Fibroblast of lung (primary cell): ENCODE results near the gene HMBS. TPM values are rescaled to one million over a fixed set of nuclear protein-coding genes. Genes with fewer than 3 reads are reported as not detected.

Experiments used
- DNase-seq, 2 donors: peaks; one replicate each; pipeline versions ENCODE4 v3.0.0 to v3.0.0-alpha.2; 2010; ENCODE audit warnings: low read depth in 2 of 2
- H2AFZ ChIP-seq: 2 replicates; pipeline ENCODE4 v1.5.1; 2012; ENCODE audit warnings: low read length, control low read depth, inconsistent platforms
- H3K27ac ChIP-seq: 2 replicates; pipeline ENCODE4 v1.5.1; 2011; ENCODE audit warnings: low read length, control low read depth; ENCODE audit not compliant: insufficient read depth
- H3K27me3 ChIP-seq: 2 replicates; pipeline ENCODE4 v1.5.1; 2011; ENCODE audit warnings: mild to moderate bottlenecking, low read length; ENCODE audit not compliant: control insufficient read depth, insufficient read depth
- H3K36me3 ChIP-seq: 2 replicates; pipeline ENCODE4 v1.5.1; 2011; ENCODE audit warnings: low read length; ENCODE audit not compliant: control insufficient read depth, insufficient read depth
- H3K4me1 ChIP-seq: 2 replicates; pipeline ENCODE4 v1.5.1; 2011; ENCODE audit warnings: low read length; ENCODE audit not compliant: control insufficient read depth, insufficient read depth; ENCODE audit errors: extremely low read depth
- H3K4me2 ChIP-seq: 2 replicates; pipeline ENCODE4 v1.5.1; 2011; ENCODE audit warnings: low read length, control low read depth; ENCODE audit not compliant: insufficient read depth; ENCODE audit errors: extremely low read depth
- H3K4me3 ChIP-seq, 4 experiments: fragments of 200-600 bp in 1 of 4; sonication (generic) in 1 of 4; replicated peaks in 1 of 4; 2 replicates each; pipeline ENCODE4 v1.5.1; 2011 to 2016; ENCODE audit warnings: low read length in 4 of 4, low read depth in 3 of 4, mild to moderate bottlenecking in 3 of 4, control low read depth in 2 of 4, inconsistent platforms in 1 of 4, mixed read lengths in 1 of 4; ENCODE audit not compliant: insufficient read depth in 1 of 4; ENCODE audit errors: control extremely low read depth in 1 of 4
- H3K79me2 ChIP-seq: 2 replicates; pipeline ENCODE4 v1.5.1; 2012; ENCODE audit warnings: mild to moderate bottlenecking, low read length, inconsistent platforms; ENCODE audit not compliant: control insufficient read depth, insufficient read depth
- H3K9ac ChIP-seq: 2 replicates; pipeline ENCODE4 v1.5.1; 2011; ENCODE audit warnings: mild to moderate bottlenecking, low read length, control low read depth; ENCODE audit not compliant: insufficient read depth
- H3K9me3 ChIP-seq: 2 replicates; pipeline ENCODE4 v1.5.1; 2012; ENCODE audit warnings: low read depth, low read length; ENCODE audit not compliant: control insufficient read depth, insufficient read depth
- H4K20me1 ChIP-seq: 2 replicates; pipeline ENCODE4 v1.5.1; 2011; ENCODE audit warnings: low read length; ENCODE audit not compliant: control insufficient read depth, insufficient read depth; ENCODE audit errors: extremely low read depth
- EZH2 ChIP-seq: IDR thresholded peaks from 2 replicates; pipeline ENCODE4 v1.5.1; 2012; ENCODE audit warnings: low read length, control low read depth, mild to moderate bottlenecking; ENCODE audit errors: missing control alignments
- polyA plus RNA-seq, 2 donors: library from polyadenylated mRNA; depleted of rRNA in 1 of 2; stranded (reverse) in 1 of 2; unstranded in 1 of 2; fragments of >200 nt; gene quantifications; 2 replicates each; pipeline ENCODE4 v1.2.1, GENCODE V29; 2011 to 2012; ENCODE audit warnings: missing spikeins in 1 of 2
- total RNA-seq: library from RNA; depleted of rRNA; stranded (reverse); fragments of >200 nt; gene quantifications from 2 replicates; pipeline ENCODE4 v1.2.1, GENCODE V29; 2014
- TF ChIP-seq, protein P1 (sequence below), 2 donors: IDR thresholded peaks in 1 of 2; conservative IDR thresholded peaks in 1 of 2; 1 replicate in 1 of 2; 2 replicates in 1 of 2; pipeline ENCODE4 v1.5.1; 2011 to 2012; ENCODE audit warnings: low read length in 2 of 2, control low read depth in 1 of 2, inconsistent platforms in 1 of 2, low read depth in 1 of 2, mild to moderate bottlenecking in 1 of 2

Gene HMBS
- total and polyA plus RNA-seq, 2 donors (not counting 1 experiment from before 2014, with no cell fraction given): 9.4 to 23.8 TPM

DNA sequence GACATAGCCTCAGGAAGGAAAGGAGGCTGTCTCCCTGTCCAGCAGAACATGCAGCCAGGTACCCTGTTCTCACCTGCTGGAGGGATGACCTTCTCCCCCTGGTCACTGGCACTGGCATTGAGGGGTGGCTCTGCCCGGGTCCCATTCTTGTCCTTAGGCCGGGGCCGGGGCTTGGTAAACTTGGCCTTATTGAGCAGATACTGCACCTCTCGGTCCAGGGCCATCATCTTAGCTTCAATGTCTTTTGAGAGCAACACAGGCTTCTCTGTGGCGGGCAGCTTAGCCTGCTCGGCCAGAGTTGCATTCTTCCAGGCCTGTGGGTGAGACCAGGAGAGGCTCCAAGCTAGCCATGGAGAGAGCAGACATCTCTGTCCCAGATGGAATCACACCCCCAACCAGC, 38.2 kb upstream of the HMBS start:
- Histone ChIP-seq H3K36me3 (peaks cover 26% of the 10 kb centered on the region), H3K9me3 (no peaks in the 10 kb centered on the region), H3K27ac (no peak overlapping the region), H2AFZ (no peak overlapping the region), H3K27me3 (no peaks in the 10 kb centered on the region), H3K9ac (no peak overlapping the region), H3K4me3 (no peak overlapping the region), H3K4me2 (no peak overlapping the region), H3K79me2 (no peaks in the 10 kb centered on the region), H3K4me1 (no peaks in the 10 kb centered on the region), H4K20me1 (no peaks in the 10 kb centered on the region)
- no peak for DNase-seq
- TF ChIP-seq, protein P1, sequence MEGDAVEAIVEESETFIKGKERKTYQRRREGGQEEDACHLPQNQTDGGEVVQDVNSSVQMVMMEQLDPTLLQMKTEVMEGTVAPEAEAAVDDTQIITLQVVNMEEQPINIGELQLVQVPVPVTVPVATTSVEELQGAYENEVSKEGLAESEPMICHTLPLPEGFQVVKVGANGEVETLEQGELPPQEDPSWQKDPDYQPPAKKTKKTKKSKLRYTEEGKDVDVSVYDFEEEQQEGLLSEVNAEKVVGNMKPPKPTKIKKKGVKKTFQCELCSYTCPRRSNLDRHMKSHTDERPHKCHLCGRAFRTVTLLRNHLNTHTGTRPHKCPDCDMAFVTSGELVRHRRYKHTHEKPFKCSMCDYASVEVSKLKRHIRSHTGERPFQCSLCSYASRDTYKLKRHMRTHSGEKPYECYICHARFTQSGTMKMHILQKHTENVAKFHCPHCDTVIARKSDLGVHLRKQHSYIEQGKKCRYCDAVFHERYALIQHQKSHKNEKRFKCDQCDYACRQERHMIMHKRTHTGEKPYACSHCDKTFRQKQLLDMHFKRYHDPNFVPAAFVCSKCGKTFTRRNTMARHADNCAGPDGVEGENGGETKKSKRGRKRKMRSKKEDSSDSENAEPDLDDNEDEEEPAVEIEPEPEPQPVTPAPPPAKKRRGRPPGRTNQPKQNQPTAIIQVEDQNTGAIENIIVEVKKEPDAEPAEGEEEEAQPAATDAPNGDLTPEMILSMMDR (conservative IDR thresholded peaks at IDR 0.05 in 1 of 2, IDR thresholded peaks at IDR 0.05 in 1 of 2; ENCODE audit: low read depth in 1 of 2, low read length in 2 of 2): no peak
- no peak for TF ChIP-seq EZH2

GRCh38 chr11:119047205-119047604, 37.5 kb upstream of the HMBS start:
- TF ChIP-seq, protein P1 (conservative IDR thresholded peaks at IDR 0.05 in 1 of 2, IDR thresholded peaks at IDR 0.05 in 1 of 2; ENCODE audit: low read depth in 1 of 2, low read length in 2 of 2): no peak
- TF ChIP-seq EZH2: no peak
- H3K79me2 ChIP-seq: no peaks in the 10 kb centered on the region
- no peak overlapping the region for H2AFZ ChIP-seq
- no peaks in the 10 kb centered on the region for H4K20me1 ChIP-seq
- no peaks in the 10 kb centered on the region for H3K9me3 ChIP-seq
- peaks cover 32% of the 10 kb centered on the region for H3K36me3 ChIP-seq
- no peak overlapping the region for H3K4me3 ChIP-seq
- H3K4me1 ChIP-seq: no peaks in the 10 kb centered on the region
- H3K9ac ChIP-seq: no peak overlapping the region
- no peaks in the 10 kb centered on the region for H3K27me3 ChIP-seq
- DNase-seq: no peak
- H3K27ac ChIP-seq: no peak overlapping the region
- no peak overlapping the region for H3K4me2 ChIP-seq

DNA sequence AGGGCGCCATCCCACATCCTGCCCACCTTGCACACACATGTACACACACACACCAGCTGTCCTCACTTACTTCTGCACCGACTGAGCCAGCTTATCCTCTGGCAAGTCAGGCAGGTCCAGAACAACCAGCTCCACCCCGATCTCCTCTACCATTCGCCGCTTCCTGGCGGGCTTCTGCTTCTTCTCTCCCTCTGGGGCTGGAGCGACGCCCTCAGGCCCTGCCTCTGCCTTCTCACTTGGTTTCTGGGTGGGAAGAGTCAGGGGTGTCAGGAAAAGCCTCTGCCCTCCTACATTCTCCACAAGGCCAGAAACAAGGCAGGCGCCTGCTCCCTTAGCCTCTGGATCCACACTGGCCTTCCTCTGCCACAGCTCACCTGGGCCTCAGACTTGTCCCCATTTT, 36.0 kb upstream of the HMBS start:
- TF ChIP-seq EZH2: no peak
- TF ChIP-seq, protein P1 (conservative IDR thresholded peaks at IDR 0.05 in 1 of 2, IDR thresholded peaks at IDR 0.05 in 1 of 2; ENCODE audit: low read depth in 1 of 2, low read length in 2 of 2): no peak
- H3K79me2 ChIP-seq: no peaks in the 10 kb centered on the region
- H3K9me3 ChIP-seq: no peaks in the 10 kb centered on the region
- H3K27ac ChIP-seq: no peak overlapping the region
- no peak for DNase-seq
- H4K20me1 ChIP-seq: no peaks in the 10 kb centered on the region
- no peak overlapping the region for H3K9ac ChIP-seq
- peaks cover 37% of the 10 kb centered on the region for H3K36me3 ChIP-seq
- no peaks in the 10 kb centered on the region for H3K4me1 ChIP-seq
- H3K4me3 ChIP-seq: no peak overlapping the region
- no peak overlapping the region for H2AFZ ChIP-seq
- no peak overlapping the region for H3K4me2 ChIP-seq
- no peaks in the 10 kb centered on the region for H3K27me3 ChIP-seq
